DOHH2 (cell line): ENCODE results near the gene MRPS18B.

Source experiments
- CTCF ChIP-seq: fragments of 200-600 bp; sonication (generic); IDR thresholded peaks from one replicate; pipeline ENCODE4 v1.5.1; 2014; ENCODE audit warnings: antibody characterized with exemption, mild to moderate bottlenecking, low read depth, low read length; ENCODE audit not compliant: poor library complexity, severe bottlenecking
- EZH2phosphoT487 ChIP-seq: fragments of 200-600 bp; sonication (generic); IDR thresholded peaks from 2 replicates; pipeline ENCODE4 v1.6.1; 2017; ENCODE audit warnings: borderline replicate concordance, mild to moderate bottlenecking, antibody characterized with exemption, low read length, moderate library complexity, mixed read lengths

GRCh38 chr6:30573113-30573512, 44.5 kb upstream of the MRPS18B start:
- TF ChIP-seq CTCF (no peak), EZH2phosphoT487 (no peak)
